Hepatocyte (in vitro differentiated cells): ENCODE results near the gene EYS. TPM values are rescaled to one million over a fixed set of nuclear protein-coding genes. Genes with fewer than 3 reads are reported as not detected.
"Not testable (repeated sequence)": the region's sequence is repeated elsewhere in the genome, so short reads cannot be mapped to it uniquely, and the experiment has no call there.

Experiments used
- DNase-seq: peaks from one replicate; pipeline ENCODE4 v3.0.0-alpha.2; 2016; ENCODE audit warnings: low spot score
- H2AFZ ChIP-seq: fragments of 200-600 bp; sonication (generic); 2 replicates; pipeline ENCODE4 v1.6.0; 2016; ENCODE audit warnings: antibody characterized with exemption, mild to moderate bottlenecking
- H3K27ac ChIP-seq: fragments of 200-600 bp; sonication (generic); 2 replicates; pipeline ENCODE4 v1.5.1; 2016; ENCODE audit warnings: mild to moderate bottlenecking
- H3K27me3 ChIP-seq: fragments of 200-600 bp; sonication (generic); 2 replicates; pipeline ENCODE4 v1.6.1; 2016
- H3K36me3 ChIP-seq: fragments of 200-600 bp; sonication (generic); replicated peaks from 2 replicates; pipeline ENCODE4 v1.5.1; 2016; ENCODE audit warnings: low read depth; ENCODE audit not compliant: insufficient read depth
- H3K4me1 ChIP-seq: fragments of 200-600 bp; sonication (generic); 2 replicates; pipeline ENCODE4 v1.5.1; 2016; ENCODE audit warnings: mild to moderate bottlenecking, moderate library complexity; ENCODE audit not compliant: insufficient read depth
- H3K4me2 ChIP-seq: fragments of 200-600 bp; sonication (generic); 2 replicates; pipeline ENCODE4 v1.6.0; 2016
- H3K4me3 ChIP-seq: fragments of 200-600 bp; sonication (generic); 2 replicates; pipeline ENCODE4 v1.5.1; 2016; ENCODE audit warnings: mild to moderate bottlenecking
- H3K79me2 ChIP-seq: fragments of 200-600 bp; sonication (generic); 2 replicates; pipeline ENCODE4 v1.6.0; 2017; ENCODE audit warnings: mild to moderate bottlenecking
- H3K9me2 ChIP-seq: fragments of 200-600 bp; sonication (generic); replicated peaks from 2 replicates; pipeline ENCODE4 v1.6.0; 2017; ENCODE audit warnings: mild to moderate bottlenecking; ENCODE audit not compliant: insufficient read depth
- H3K9me3 ChIP-seq: fragments of 200-600 bp; sonication (generic); 2 replicates; pipeline ENCODE4 v1.5.1; 2016; ENCODE audit warnings: low read depth, mild to moderate bottlenecking
- H4K20me1 ChIP-seq: fragments of 200-600 bp; sonication (generic); 2 replicates; pipeline ENCODE4 v1.6.0; 2016; ENCODE audit warnings: mild to moderate bottlenecking; ENCODE audit not compliant: insufficient read depth, poor library complexity, severe bottlenecking
- EZH2 ChIP-seq: fragments of 200-600 bp; sonication (generic); IDR thresholded peaks from 2 replicates; pipeline ENCODE4 v1.6.1; 2016; ENCODE audit warnings: antibody characterized with exemption, mild to moderate bottlenecking, borderline replicate concordance
- EZH2phosphoT487 ChIP-seq: fragments of 200-600 bp; sonication (generic); IDR thresholded peaks from one replicate; pipeline ENCODE4 v1.6.1; 2018; ENCODE audit warnings: antibody characterized with exemption, mild to moderate bottlenecking, low read depth, moderate library complexity; ENCODE audit not compliant: unreplicated experiment, severe bottlenecking
- WGBS: methylation state at CpG from one replicate; pipeline ENCODE4 v1.1.6; 2016; ENCODE audit warnings: low lambda C conversion rate; ENCODE audit errors: missing lambda C conversion rate; 5-methylcytosine and 5-hydroxymethylcytosine counted together
- polyA plus RNA-seq: library from polyadenylated mRNA; unstranded; fragments of >200 nt; fragmentation: Nextera tagmentation; extraction: Ambion mirVana; gene quantifications from 2 replicates; pipeline ENCODE4 v1.2.1, GENCODE V29; 2016
- total RNA-seq: library from RNA; depleted of rRNA; stranded (reverse); fragments of >200 nt; gene quantifications from 2 replicates; pipeline ENCODE4 v1.2.3, GENCODE V29; 2014
- TF ChIP-seq, protein P1 (sequence below): fragments of 200-600 bp; sonication (generic); IDR thresholded peaks from 2 replicates; pipeline ENCODE4 v1.5.1; 2016; ENCODE audit warnings: antibody characterized with exemption, mild to moderate bottlenecking; ENCODE audit not compliant: poor library complexity

Gene EYS
- total and polyA plus RNA-seq, 2 experiments from 2014 or later, result 0.57 to 0.68 TPM

GRCh38 chr6:63757826-63758225 is 1949.2 kb downstream of the EYS start:
- Histone ChIP-seq H2AFZ (no peak overlapping the region), H3K4me2 (no peak overlapping the region), H3K9me3 (peaks cover 9% of the 10 kb centered on the region), H3K27me3 (no peaks in the 10 kb centered on the region), H3K9me2 (no peaks in the 10 kb centered on the region), H3K4me3 (no peak overlapping the region), H3K27ac (no peak overlapping the region), H3K79me2 (no peaks in the 10 kb centered on the region), H4K20me1 (no peaks in the 10 kb centered on the region), H3K4me1 (no peaks in the 10 kb centered on the region), H3K36me3 (no peaks in the 10 kb centered on the region)
- 85% methylated on average over 1 of the region's 1 CpG for WGBS
- no peak for DNase-seq
- TF ChIP-seq, protein P1, sequence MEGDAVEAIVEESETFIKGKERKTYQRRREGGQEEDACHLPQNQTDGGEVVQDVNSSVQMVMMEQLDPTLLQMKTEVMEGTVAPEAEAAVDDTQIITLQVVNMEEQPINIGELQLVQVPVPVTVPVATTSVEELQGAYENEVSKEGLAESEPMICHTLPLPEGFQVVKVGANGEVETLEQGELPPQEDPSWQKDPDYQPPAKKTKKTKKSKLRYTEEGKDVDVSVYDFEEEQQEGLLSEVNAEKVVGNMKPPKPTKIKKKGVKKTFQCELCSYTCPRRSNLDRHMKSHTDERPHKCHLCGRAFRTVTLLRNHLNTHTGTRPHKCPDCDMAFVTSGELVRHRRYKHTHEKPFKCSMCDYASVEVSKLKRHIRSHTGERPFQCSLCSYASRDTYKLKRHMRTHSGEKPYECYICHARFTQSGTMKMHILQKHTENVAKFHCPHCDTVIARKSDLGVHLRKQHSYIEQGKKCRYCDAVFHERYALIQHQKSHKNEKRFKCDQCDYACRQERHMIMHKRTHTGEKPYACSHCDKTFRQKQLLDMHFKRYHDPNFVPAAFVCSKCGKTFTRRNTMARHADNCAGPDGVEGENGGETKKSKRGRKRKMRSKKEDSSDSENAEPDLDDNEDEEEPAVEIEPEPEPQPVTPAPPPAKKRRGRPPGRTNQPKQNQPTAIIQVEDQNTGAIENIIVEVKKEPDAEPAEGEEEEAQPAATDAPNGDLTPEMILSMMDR, result no peak
- TF ChIP-seq EZH2 (no peak), EZH2phosphoT487 (no peak)

DNA sequence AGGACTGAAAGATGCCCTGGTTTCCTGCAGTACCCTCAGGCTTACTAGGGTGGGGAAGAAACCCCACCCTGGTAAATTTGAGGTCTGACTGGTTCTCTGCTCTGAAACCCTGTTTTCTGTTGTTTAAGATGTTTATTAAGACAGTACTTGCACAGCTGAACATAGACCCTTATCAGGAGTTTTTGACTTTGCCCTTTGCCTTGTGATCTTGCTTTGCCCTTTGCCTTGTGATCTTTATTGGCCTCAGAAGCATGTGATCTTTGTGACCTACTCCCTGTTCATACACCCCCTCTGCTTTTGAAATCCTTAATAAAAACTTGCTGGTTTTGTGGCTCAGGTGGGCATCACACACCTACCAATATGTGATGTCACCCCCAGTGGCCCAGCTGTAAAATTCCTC is 1949.8 kb downstream of the EYS start:
- H3K4me2 ChIP-seq, H3K27me3 ChIP-seq, DNase-seq, H2AFZ ChIP-seq, H3K9me2 ChIP-seq, H3K4me3 ChIP-seq, H3K4me1 ChIP-seq, H4K20me1 ChIP-seq, H3K79me2 ChIP-seq, H3K9me3 ChIP-seq, H3K27ac ChIP-seq, H3K36me3 ChIP-seq: not testable (repeated sequence)

- Histone ChIP-seq H3K4me3 (no peak overlapping the region), H4K20me1 (no peaks in the 10 kb centered on the region), H3K27me3 (no peaks in the 10 kb centered on the region), H3K36me3 (no peaks in the 10 kb centered on the region), H3K79me2 (no peaks in the 10 kb centered on the region), H3K9me3 (no peaks in the 10 kb centered on the region), H3K27ac (no peak overlapping the region), H3K9me2 (no peaks in the 10 kb centered on the region), H3K4me1 (no peaks in the 10 kb centered on the region), H2AFZ (no peak overlapping the region), H3K4me2 (no peak overlapping the region)
- WGBS, result 92% methylated on average over 2 of the region's 2 CpGs
- DNase-seq, result no peak
- TF ChIP-seq, protein P1, result no peak
- TF ChIP-seq EZH2 (no peak), EZH2phosphoT487 (no peak)
Measured at GRCh38 chr6:63750400-63750799, 1956.6 kb downstream of the EYS start.

GRCh38 chr6:63745784-63746183 is 1961.2 kb downstream of the EYS start:
- Histone ChIP-seq H3K9me2 (no peaks in the 10 kb centered on the region), H3K79me2 (no peaks in the 10 kb centered on the region), H3K27me3 (no peaks in the 10 kb centered on the region), H3K9me3 (no peaks in the 10 kb centered on the region), H3K36me3 (no peaks in the 10 kb centered on the region), H4K20me1 (no peaks in the 10 kb centered on the region), H3K4me2 (no peak overlapping the region), H3K4me1 (no peaks in the 10 kb centered on the region), H3K27ac (no peak overlapping the region), H3K4me3 (no peak overlapping the region), H2AFZ (no peak overlapping the region)
- no peak for DNase-seq
- no peak for TF ChIP-seq EZH2phosphoT487
- no peak for TF ChIP-seq EZH2
- TF ChIP-seq, protein P1, result no peak
